ENCODE measurements around the gene SLC7A10. TPM values are rescaled to one million over a fixed set of nuclear protein-coding genes. Genes with fewer than 3 reads are reported as not detected.
"Not testable (repeated sequence)": the region's sequence is repeated elsewhere in the genome, so short reads cannot be mapped to it uniquely, and the experiment has no call there.

SLC7A10 gene
- total and polyA plus RNA-seq, 12 donors, result 0.31 to 0.70 (median 0.64) TPM; not detected in 7

DNA sequence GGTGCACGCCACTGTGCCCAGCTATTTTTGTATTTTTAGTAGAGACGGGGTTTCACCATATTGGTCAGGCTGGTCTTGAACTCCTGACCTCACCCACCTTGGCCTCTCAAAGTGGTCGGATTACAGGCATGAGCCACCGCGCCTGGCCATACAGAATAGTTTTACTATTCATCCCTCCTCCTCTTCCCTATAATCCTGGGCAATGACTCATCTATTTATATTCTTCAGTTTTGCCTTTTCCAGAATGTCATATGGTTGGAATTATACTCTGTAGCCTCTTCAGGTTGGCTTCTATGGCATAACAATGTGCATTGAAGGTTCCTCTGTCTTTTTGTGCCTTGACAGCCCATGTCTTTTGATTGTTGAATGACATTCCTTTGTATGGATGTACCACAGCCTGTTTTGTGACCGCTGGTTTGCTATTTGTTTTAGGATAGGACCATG, 53.7 kb downstream of the SLC7A10 start:
- Histone ChIP-seq H3K4me3 (no peak overlapping the region), H3K27ac (no peak overlapping the region), H3K9me3 (peaks cover 0 to 22% (median 0%) of the 10 kb centered on the region in 11 donors), H3K4me1 (peaks cover 7 to 30% (median 17%) of the 10 kb centered on the region in 9 donors), H3K36me3 (no peaks in the 10 kb centered on the region), H3K27me3 (no peaks in the 10 kb centered on the region)
- intact Hi-C loops (cut with DNase I), result no loop called here
- DNase-seq, result no peak
- TF ChIP-seq, protein P1, sequence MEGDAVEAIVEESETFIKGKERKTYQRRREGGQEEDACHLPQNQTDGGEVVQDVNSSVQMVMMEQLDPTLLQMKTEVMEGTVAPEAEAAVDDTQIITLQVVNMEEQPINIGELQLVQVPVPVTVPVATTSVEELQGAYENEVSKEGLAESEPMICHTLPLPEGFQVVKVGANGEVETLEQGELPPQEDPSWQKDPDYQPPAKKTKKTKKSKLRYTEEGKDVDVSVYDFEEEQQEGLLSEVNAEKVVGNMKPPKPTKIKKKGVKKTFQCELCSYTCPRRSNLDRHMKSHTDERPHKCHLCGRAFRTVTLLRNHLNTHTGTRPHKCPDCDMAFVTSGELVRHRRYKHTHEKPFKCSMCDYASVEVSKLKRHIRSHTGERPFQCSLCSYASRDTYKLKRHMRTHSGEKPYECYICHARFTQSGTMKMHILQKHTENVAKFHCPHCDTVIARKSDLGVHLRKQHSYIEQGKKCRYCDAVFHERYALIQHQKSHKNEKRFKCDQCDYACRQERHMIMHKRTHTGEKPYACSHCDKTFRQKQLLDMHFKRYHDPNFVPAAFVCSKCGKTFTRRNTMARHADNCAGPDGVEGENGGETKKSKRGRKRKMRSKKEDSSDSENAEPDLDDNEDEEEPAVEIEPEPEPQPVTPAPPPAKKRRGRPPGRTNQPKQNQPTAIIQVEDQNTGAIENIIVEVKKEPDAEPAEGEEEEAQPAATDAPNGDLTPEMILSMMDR (IDR thresholded peaks at IDR 0.05), result no peak
- 93 to 96% methylated on average over 6 of the region's 6 CpGs for WGBS, 2 donors
- ATAC-seq, result no peak

DNA sequence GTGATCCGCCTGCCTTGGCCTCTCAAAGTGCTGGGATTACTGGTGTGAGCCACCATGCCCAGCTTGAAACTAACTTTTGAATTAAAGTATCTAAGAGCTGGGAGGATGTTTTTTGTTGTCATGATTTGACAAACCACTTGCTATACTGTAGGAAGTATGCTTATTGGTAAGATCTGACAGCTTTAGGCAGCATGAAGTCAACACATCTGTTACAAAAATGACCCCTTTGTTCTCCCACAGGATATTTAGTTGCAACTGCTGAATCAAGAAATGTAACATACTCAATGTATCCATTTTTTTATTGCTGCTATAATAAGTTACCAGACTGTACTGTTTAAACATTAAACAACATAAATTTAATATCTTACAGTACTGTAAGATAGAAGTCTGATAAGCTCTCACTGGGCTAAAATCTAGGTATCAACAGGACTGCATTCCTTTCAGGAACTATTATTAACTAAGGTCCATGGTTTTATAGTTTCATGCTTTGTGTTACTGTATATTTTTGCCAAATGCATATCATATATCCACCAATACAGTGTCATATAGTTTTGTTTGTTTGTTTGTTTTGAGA, 54.3 kb downstream of the SLC7A10 start:
- WGBS, 2 donors, result 86 to 94% methylated on average over 1 of the region's 1 CpG
- Histone ChIP-seq H3K4me1 (peaks cover 7 to 30% (median 17%) of the 10 kb centered on the region in 9 donors), H3K9me3 (peaks cover 0 to 23% (median 0%) of the 10 kb centered on the region in 11 donors), H3K36me3 (no peaks in the 10 kb centered on the region), H3K4me3 (no peak overlapping the region), H3K27ac (no peak overlapping the region), H3K27me3 (no peaks in the 10 kb centered on the region)
- ATAC-seq (no peak), DNase-seq (no peak)
- intact Hi-C loops (cut with DNase I), result no loop called here
- TF ChIP-seq, protein P1 (IDR thresholded peaks at IDR 0.05), result no peak

DNA sequence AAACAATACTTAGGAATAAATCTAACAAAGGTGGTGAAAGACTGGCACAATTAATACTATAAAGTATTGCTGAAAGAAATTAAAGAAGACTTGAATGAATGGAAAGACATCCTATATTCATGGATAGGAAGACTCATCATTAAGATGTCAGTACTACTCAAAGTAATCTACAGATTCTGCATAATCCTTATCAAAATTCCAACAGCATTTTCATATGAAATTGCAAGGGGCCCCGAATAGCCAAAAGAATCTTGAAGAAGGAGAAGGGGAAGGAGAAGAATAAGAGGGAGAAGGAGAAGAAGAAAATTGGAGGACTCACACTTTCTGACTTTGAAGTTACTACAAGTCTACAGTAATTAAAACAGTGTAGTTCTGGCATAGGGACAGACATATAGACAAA, 57.1 kb downstream of the SLC7A10 start:
- WGBS, 2 donors, result 83 to 96% methylated on average over 1 of the region's 1 CpG
- no peaks in the 10 kb centered on the region for H3K27me3 ChIP-seq
- no peak overlapping the region for H3K27ac ChIP-seq
- ATAC-seq (no peak), DNase-seq (no peak)
- intact Hi-C loops (cut with DNase I), result no loop called here
- peaks cover 0 to 10% (median 5%) of the 10 kb centered on the region in 9 donors for H3K4me1 ChIP-seq
- no peaks in the 10 kb centered on the region for H3K36me3 ChIP-seq
- H3K4me3 ChIP-seq, result no peak overlapping the region
- TF ChIP-seq, protein P1 (IDR thresholded peaks at IDR 0.05), result no peak
- H3K9me3 ChIP-seq, result peaks cover 0 to 23% (median 0%) of the 10 kb centered on the region in 11 donors

DNA sequence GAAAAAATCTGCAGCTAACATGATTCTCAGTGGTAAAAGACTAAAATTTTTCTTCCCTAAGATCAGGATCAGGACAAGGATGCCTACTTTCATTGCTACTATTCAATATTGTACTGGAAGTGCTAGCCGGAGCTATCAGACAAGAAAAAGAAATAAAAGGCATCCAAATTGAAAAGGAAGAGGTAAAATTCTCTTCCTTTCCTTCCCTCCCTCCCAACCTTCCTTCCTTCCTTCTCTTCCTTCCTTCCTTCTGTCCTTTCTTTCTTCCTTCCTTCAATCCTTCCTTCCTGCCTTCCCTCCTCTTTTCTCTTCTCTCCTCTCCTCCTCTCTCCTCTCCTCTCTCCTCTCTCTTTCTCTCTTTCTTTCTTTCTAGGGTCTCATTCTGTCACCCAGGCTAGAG, 58.2 kb downstream of the SLC7A10 start:
- no peaks in the 10 kb centered on the region for H3K36me3 ChIP-seq
- no peaks in the 10 kb centered on the region for H3K27me3 ChIP-seq
- no peak for ATAC-seq
- H3K27ac ChIP-seq, result no peak overlapping the region
- DNase-seq, result no peak
- no peak overlapping the region for H3K4me3 ChIP-seq
- WGBS, 2 donors, result 94% methylated on average over 1 of the region's 1 CpG
- TF ChIP-seq, protein P1 (IDR thresholded peaks at IDR 0.05), result no peak
- peaks cover 0 to 23% (median 0%) of the 10 kb centered on the region in 11 donors for H3K9me3 ChIP-seq
- intact Hi-C loops (cut with DNase I), result no loop called here
- peaks cover 0 to 2% (median 0%) of the 10 kb centered on the region in 9 donors for H3K4me1 ChIP-seq

DNA sequence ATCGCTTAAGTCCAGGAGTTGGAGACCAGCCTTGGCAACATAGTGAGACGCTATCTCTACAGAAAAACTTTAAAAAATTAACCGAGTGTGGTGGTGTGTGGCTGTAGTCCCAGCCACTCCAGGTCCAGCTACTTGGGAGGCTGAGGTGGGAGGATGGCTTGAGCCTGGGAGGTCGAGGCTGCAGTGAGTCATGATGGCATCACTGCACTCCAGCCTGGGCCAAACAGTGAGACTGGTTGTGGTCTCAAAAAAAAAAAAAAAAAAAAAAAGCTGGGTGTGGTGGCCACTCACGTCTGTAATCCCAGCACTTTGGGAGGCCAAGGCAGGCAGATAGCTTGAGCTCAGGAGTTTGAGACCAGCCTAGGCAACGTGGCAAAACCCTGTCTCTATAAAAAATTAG, 59.6 kb downstream of the SLC7A10 start:
- H3K36me3 ChIP-seq; intact Hi-C loops (cut with DNase I); ATAC-seq; H3K4me3 ChIP-seq; DNase-seq; H3K27me3 ChIP-seq; H3K27ac ChIP-seq; H3K4me1 ChIP-seq: not testable (repeated sequence)
- H3K9me3 ChIP-seq, result peaks cover 0 to 23% (median 0%) of the 10 kb centered on the region in 11 donors
- WGBS, 2 donors, result 74 to 75% methylated on average over 6 of the region's 6 CpGs

All from heart right ventricle (tissue), 16 donors.